Measurements from ENCODE around the gene GLP2R. TPM values are rescaled to one million over a fixed set of nuclear protein-coding genes. Genes with fewer than 3 reads are reported as not detected.

GLP2R gene
- total RNA-seq, 1 donor from 2014 or later: 0.25 TPM

- no peak for TF ChIP-seq CTCF (IDR thresholded peaks at IDR 0.05; ENCODE audit: insufficient read depth, low read length, poor library complexity, severe bottlenecking)
- no peak for DNase-seq (ENCODE audit: low read depth)
- H3K36me3 ChIP-seq (ENCODE audit: control insufficient read depth, insufficient read depth, low read length): no peaks in the 10 kb centered on the region
- H3K4me3 ChIP-seq (ENCODE audit: low read depth, low read length): no peak overlapping the region
- H3K27me3 ChIP-seq (ENCODE audit: control insufficient read depth, insufficient read depth, low read length): no peaks in the 10 kb centered on the region
Observed at GRCh38 chr17:9860851-9861250, 35.1 kb downstream of the GLP2R start.

- H3K27me3 ChIP-seq (ENCODE audit: control insufficient read depth, insufficient read depth, low read length): no peaks in the 10 kb centered on the region
- DNase-seq (ENCODE audit: low read depth): no peak
- no peak for TF ChIP-seq CTCF (IDR thresholded peaks at IDR 0.05; ENCODE audit: insufficient read depth, low read length, poor library complexity, severe bottlenecking)
- no peak overlapping the region for H3K4me3 ChIP-seq (ENCODE audit: low read depth, low read length)
- H3K36me3 ChIP-seq (ENCODE audit: control insufficient read depth, insufficient read depth, low read length): no peaks in the 10 kb centered on the region
Observed at GRCh38 chr17:9862220-9862619, 36.5 kb downstream of the GLP2R start.

DNA sequence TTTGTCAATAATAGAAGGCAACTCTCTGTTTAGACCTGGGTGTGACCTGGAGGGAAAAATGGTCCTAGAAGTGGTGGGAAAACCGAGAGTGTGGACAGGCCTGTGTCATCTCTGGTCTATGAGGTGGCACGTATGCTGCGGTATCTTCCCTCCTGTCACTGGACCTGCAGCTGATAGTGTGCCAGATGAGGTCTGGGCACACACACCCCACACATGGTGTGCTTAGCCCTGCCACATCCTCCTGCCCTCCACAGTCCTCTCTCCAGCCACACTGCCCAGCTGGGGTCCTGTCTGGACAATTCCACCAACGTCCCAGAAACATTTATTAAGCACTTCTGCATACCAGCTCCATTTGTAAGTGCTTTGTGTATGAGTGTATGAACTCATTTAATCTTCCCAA, 37.2 kb downstream of the GLP2R start:
- no peak for TF ChIP-seq CTCF (IDR thresholded peaks at IDR 0.05; ENCODE audit: insufficient read depth, low read length, poor library complexity, severe bottlenecking)
- Histone ChIP-seq H3K4me3 (ENCODE audit: low read depth, low read length) (no peak overlapping the region), H3K36me3 (ENCODE audit: control insufficient read depth, insufficient read depth, low read length) (no peaks in the 10 kb centered on the region), H3K27me3 (ENCODE audit: control insufficient read depth, insufficient read depth, low read length) (no peaks in the 10 kb centered on the region)
- DNase-seq (ENCODE audit: low read depth): no peak

DNA sequence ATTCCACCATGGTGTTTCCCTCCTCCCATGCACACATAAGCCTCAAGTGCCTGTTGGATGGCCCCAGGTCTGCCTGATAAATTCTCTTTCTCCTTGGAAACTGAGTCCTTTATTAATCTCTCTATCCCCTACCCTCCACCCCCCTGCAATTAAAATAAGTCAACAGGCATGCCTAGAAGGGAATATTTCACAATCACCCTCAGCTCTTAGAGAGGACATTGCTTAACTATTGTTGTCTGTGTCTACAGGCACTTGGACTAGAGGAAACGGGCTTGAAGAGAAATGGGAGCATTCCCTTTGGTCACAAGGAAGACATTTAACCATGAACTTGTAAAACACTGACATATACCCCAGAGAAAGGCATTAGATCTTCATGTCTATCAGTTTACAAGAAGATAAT, 39.9 kb downstream of the GLP2R start:
- H3K36me3 ChIP-seq (ENCODE audit: control insufficient read depth, insufficient read depth, low read length): no peaks in the 10 kb centered on the region
- TF ChIP-seq CTCF (IDR thresholded peaks at IDR 0.05; ENCODE audit: insufficient read depth, low read length, poor library complexity, severe bottlenecking): no peak
- DNase-seq (ENCODE audit: low read depth): no peak
- H3K4me3 ChIP-seq (ENCODE audit: low read depth, low read length): no peak overlapping the region
- no peaks in the 10 kb centered on the region for H3K27me3 ChIP-seq (ENCODE audit: control insufficient read depth, insufficient read depth, low read length)

DNA sequence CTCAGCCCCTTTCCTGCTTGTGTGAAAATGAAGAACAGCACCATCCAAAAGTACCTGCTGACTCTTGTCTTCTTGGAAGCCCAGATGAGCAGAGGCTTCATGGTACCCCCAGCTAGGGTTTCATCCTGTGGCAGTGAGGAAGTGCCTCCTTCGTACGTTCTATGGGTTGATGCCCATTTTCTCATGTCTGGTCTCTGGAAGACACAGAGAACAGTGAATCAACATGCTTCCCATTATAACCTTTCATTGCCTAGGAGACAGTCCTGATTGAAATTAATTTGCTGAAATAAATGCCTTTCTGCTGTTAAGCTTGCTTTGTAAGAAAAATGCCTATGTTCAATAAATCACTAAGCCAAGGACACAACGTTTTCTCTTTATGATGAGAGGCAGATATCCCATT, 42.8 kb downstream of the GLP2R start:
- no peak for TF ChIP-seq CTCF (IDR thresholded peaks at IDR 0.05; ENCODE audit: insufficient read depth, low read length, poor library complexity, severe bottlenecking)
- H3K4me3 ChIP-seq (ENCODE audit: low read depth, low read length): no peak overlapping the region
- no peaks in the 10 kb centered on the region for H3K36me3 ChIP-seq (ENCODE audit: control insufficient read depth, insufficient read depth, low read length)
- no peaks in the 10 kb centered on the region for H3K27me3 ChIP-seq (ENCODE audit: control insufficient read depth, insufficient read depth, low read length)
- DNase-seq (ENCODE audit: low read depth): no peak

- Histone ChIP-seq H3K4me3 (ENCODE audit: low read depth, low read length) (no peak overlapping the region), H3K36me3 (ENCODE audit: control insufficient read depth, insufficient read depth, low read length) (no peaks in the 10 kb centered on the region), H3K27me3 (ENCODE audit: control insufficient read depth, insufficient read depth, low read length) (no peaks in the 10 kb centered on the region)
- no peak for TF ChIP-seq CTCF (IDR thresholded peaks at IDR 0.05; ENCODE audit: insufficient read depth, low read length, poor library complexity, severe bottlenecking)
- no peak for DNase-seq (ENCODE audit: low read depth)
Observed at GRCh38 chr17:9872852-9873251, 47.1 kb downstream of the GLP2R start.
